ENCODE data around the gene BNC2. TPM values are rescaled to one million over a fixed set of nuclear protein-coding genes. Genes with fewer than 3 reads are reported as not detected.

Gene BNC2
- total and polyA plus RNA-seq, 2 donors (not counting 1 experiment from before 2014, with no cell fraction given), result 34.7 to 39.1 TPM

- H3K27me3 ChIP-seq (ENCODE audit: control insufficient read depth, insufficient read depth, low read length), result no peaks in the 10 kb centered on the region
- H3K4me3 ChIP-seq (replicated peaks in 1 of 4; ENCODE audit: control extremely low read depth in 1 of 4, insufficient read depth in 1 of 4, low read depth in 3 of 4, low read length in 4 of 4), result no peak overlapping the region
- TF ChIP-seq, protein P1, sequence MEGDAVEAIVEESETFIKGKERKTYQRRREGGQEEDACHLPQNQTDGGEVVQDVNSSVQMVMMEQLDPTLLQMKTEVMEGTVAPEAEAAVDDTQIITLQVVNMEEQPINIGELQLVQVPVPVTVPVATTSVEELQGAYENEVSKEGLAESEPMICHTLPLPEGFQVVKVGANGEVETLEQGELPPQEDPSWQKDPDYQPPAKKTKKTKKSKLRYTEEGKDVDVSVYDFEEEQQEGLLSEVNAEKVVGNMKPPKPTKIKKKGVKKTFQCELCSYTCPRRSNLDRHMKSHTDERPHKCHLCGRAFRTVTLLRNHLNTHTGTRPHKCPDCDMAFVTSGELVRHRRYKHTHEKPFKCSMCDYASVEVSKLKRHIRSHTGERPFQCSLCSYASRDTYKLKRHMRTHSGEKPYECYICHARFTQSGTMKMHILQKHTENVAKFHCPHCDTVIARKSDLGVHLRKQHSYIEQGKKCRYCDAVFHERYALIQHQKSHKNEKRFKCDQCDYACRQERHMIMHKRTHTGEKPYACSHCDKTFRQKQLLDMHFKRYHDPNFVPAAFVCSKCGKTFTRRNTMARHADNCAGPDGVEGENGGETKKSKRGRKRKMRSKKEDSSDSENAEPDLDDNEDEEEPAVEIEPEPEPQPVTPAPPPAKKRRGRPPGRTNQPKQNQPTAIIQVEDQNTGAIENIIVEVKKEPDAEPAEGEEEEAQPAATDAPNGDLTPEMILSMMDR (conservative IDR thresholded peaks at IDR 0.05 in 1 of 2, IDR thresholded peaks at IDR 0.05 in 1 of 2; ENCODE audit: low read depth in 1 of 2, low read length in 2 of 2), result no peak
- no peak for TF ChIP-seq EZH2 (IDR thresholded peaks at IDR 0.05; ENCODE audit: low read length, missing control alignments)
- H3K79me2 ChIP-seq (ENCODE audit: control insufficient read depth, insufficient read depth, low read length), result peaks cover 6% of the 10 kb centered on the region
- H3K4me1 ChIP-seq (ENCODE audit: control insufficient read depth, extremely low read depth, insufficient read depth, low read length), result peaks cover 4% of the 10 kb centered on the region
- H3K9ac ChIP-seq (ENCODE audit: insufficient read depth, low read length), result no peak overlapping the region
- H2AFZ ChIP-seq (ENCODE audit: low read length), result no peak overlapping the region
- no peak overlapping the region for H3K4me2 ChIP-seq (ENCODE audit: extremely low read depth, insufficient read depth, low read length)
- no peaks in the 10 kb centered on the region for H3K9me3 ChIP-seq (ENCODE audit: control insufficient read depth, insufficient read depth, low read depth, low read length)
- H4K20me1 ChIP-seq (ENCODE audit: control insufficient read depth, extremely low read depth, insufficient read depth, low read length), result no peaks in the 10 kb centered on the region
- H3K36me3 ChIP-seq (ENCODE audit: control insufficient read depth, insufficient read depth, low read length), result no peaks in the 10 kb centered on the region
- no peak overlapping the region for H3K27ac ChIP-seq (ENCODE audit: insufficient read depth, low read length)
- DNase-seq (ENCODE audit: low read depth in 2 of 2), result no peak
Measured at GRCh38 chr9:16690628-16691027, 179.8 kb downstream of the BNC2 start.

GRCh38 chr9:16690205-16690604, 180.3 kb downstream of the BNC2 start:
- no peak overlapping the region for H3K4me2 ChIP-seq (ENCODE audit: extremely low read depth, insufficient read depth, low read length)
- H3K4me3 ChIP-seq (replicated peaks in 1 of 4; ENCODE audit: control extremely low read depth in 1 of 4, insufficient read depth in 1 of 4, low read depth in 3 of 4, low read length in 4 of 4), result no peak overlapping the region
- H2AFZ ChIP-seq (ENCODE audit: low read length), result no peak overlapping the region
- H3K9ac ChIP-seq (ENCODE audit: insufficient read depth, low read length), result no peak overlapping the region
- DNase-seq (ENCODE audit: low read depth in 2 of 2), result no peak
- no peak for TF ChIP-seq EZH2 (IDR thresholded peaks at IDR 0.05; ENCODE audit: low read length, missing control alignments)
- TF ChIP-seq, protein P1 (conservative IDR thresholded peaks at IDR 0.05 in 1 of 2, IDR thresholded peaks at IDR 0.05 in 1 of 2; ENCODE audit: low read depth in 1 of 2, low read length in 2 of 2), result no peak
- peaks cover 11% of the 10 kb centered on the region for H3K79me2 ChIP-seq (ENCODE audit: control insufficient read depth, insufficient read depth, low read length)
- no peaks in the 10 kb centered on the region for H3K27me3 ChIP-seq (ENCODE audit: control insufficient read depth, insufficient read depth, low read length)
- no peaks in the 10 kb centered on the region for H4K20me1 ChIP-seq (ENCODE audit: control insufficient read depth, extremely low read depth, insufficient read depth, low read length)
- peaks cover 4% of the 10 kb centered on the region for H3K4me1 ChIP-seq (ENCODE audit: control insufficient read depth, extremely low read depth, insufficient read depth, low read length)
- H3K27ac ChIP-seq (ENCODE audit: insufficient read depth, low read length), result no peak overlapping the region
- H3K36me3 ChIP-seq (ENCODE audit: control insufficient read depth, insufficient read depth, low read length), result peaks cover 2% of the 10 kb centered on the region
- H3K9me3 ChIP-seq (ENCODE audit: control insufficient read depth, insufficient read depth, low read depth, low read length), result no peaks in the 10 kb centered on the region

GRCh38 chr9:16689351-16689938, 181.0 kb downstream of the BNC2 start:
- Histone ChIP-seq H4K20me1 (ENCODE audit: control insufficient read depth, extremely low read depth, insufficient read depth, low read length) (no peaks in the 10 kb centered on the region), H3K36me3 (ENCODE audit: control insufficient read depth, insufficient read depth, low read length) (peaks cover 3% of the 10 kb centered on the region), H3K27me3 (ENCODE audit: control insufficient read depth, insufficient read depth, low read length) (no peaks in the 10 kb centered on the region), H3K9ac (ENCODE audit: insufficient read depth, low read length) (no peak overlapping the region), H3K27ac (ENCODE audit: insufficient read depth, low read length) (no peak overlapping the region), H3K9me3 (ENCODE audit: control insufficient read depth, insufficient read depth, low read depth, low read length) (no peaks in the 10 kb centered on the region), H3K4me1 (ENCODE audit: control insufficient read depth, extremely low read depth, insufficient read depth, low read length) (peaks cover 4% of the 10 kb centered on the region), H2AFZ (ENCODE audit: low read length) (no peak overlapping the region), H3K4me2 (ENCODE audit: extremely low read depth, insufficient read depth, low read length) (no peak overlapping the region), H3K79me2 (ENCODE audit: control insufficient read depth, insufficient read depth, low read length) (peaks cover 14% of the 10 kb centered on the region), H3K4me3 (replicated peaks in 1 of 4; ENCODE audit: control extremely low read depth in 1 of 4, insufficient read depth in 1 of 4, low read depth in 3 of 4, low read length in 4 of 4) (no peak overlapping the region)
- TF ChIP-seq EZH2 (IDR thresholded peaks at IDR 0.05; ENCODE audit: low read length, missing control alignments), result no peak
- TF ChIP-seq, protein P1 (conservative IDR thresholded peaks at IDR 0.05 in 1 of 2, IDR thresholded peaks at IDR 0.05 in 1 of 2; ENCODE audit: low read depth in 1 of 2, low read length in 2 of 2), result no peak
- peak in 1 of 2 donors; percentile 55 for DNase-seq (ENCODE audit: low read depth in 2 of 2)

Data from fibroblast of lung (primary cell).